PC-9 (cell line): ENCODE data around the gene BPIFB1.

Experiments used
- EZH2 ChIP-seq: fragments of 200-600 bp; sonication (generic); IDR thresholded peaks from 2 replicates; pipeline ENCODE4 v1.8.0; 2017; ENCODE audit warnings: antibody characterized with exemption, low read depth
- TF ChIP-seq, protein P1 (sequence below): fragments of 200-600 bp; sonication (generic); conservative IDR thresholded peaks from 2 replicates; pipeline ENCODE4 v1.6.1; 2017; ENCODE audit warnings: mixed run types, antibody characterized with exemption, mild to moderate bottlenecking, moderate library complexity

DNA sequence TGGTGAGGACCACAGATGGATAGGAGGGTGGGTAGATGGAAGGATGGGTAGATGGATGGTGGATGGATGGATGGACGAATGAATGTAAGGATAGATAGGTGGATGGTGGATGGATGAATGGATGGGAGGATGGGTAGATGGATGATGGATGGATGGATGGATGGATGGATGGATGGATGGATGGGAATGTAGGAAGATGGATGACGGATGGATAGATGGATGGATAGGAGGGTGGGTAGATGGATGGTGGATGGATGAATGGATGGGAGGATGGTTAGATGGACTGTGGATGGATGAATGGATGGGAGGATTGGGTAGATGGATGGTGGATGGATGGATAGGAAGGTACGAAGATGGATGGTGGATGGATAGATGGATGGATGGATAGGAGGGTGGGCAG lies 51.1 kb downstream of the BPIFB1 start:
- TF ChIP-seq, protein P1, sequence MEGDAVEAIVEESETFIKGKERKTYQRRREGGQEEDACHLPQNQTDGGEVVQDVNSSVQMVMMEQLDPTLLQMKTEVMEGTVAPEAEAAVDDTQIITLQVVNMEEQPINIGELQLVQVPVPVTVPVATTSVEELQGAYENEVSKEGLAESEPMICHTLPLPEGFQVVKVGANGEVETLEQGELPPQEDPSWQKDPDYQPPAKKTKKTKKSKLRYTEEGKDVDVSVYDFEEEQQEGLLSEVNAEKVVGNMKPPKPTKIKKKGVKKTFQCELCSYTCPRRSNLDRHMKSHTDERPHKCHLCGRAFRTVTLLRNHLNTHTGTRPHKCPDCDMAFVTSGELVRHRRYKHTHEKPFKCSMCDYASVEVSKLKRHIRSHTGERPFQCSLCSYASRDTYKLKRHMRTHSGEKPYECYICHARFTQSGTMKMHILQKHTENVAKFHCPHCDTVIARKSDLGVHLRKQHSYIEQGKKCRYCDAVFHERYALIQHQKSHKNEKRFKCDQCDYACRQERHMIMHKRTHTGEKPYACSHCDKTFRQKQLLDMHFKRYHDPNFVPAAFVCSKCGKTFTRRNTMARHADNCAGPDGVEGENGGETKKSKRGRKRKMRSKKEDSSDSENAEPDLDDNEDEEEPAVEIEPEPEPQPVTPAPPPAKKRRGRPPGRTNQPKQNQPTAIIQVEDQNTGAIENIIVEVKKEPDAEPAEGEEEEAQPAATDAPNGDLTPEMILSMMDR = no peak
- no peak for TF ChIP-seq EZH2
